B cell (primary cell): Measurements from ENCODE around the gene USE1. TPM values are rescaled to one million over a fixed set of nuclear protein-coding genes. Genes with fewer than 3 reads are reported as not detected.

Experiments
- ATAC-seq: fragments of 200-7000 bp; cut with Tn5 transposase; one replicate; pipeline ENCODE4 v1.10.0; 2021; ENCODE audit warnings: low read depth, mild to moderate bottlenecking, moderate number of reproducible peaks, moderate library complexity
- CTCF ChIA-PET: fragments of 350-600 bp; sonication (Branson Sonifier 250); formaldehyde crosslinking; loops from one replicate; lab custom pipeline; 2021; ENCODE audit warnings: antibody characterized with exemption, inconsistent platforms; lab: Charles Lee
- POLR2A ChIA-PET: fragments of 350-600 bp; sonication (Branson Sonifier 250); formaldehyde crosslinking; loops from one replicate; lab custom pipeline; 2021; ENCODE audit warnings: antibody characterized with exemption; lab: Charles Lee
- DNase-seq: peaks from one replicate; pipeline ENCODE4 v3.0.0; 2013
- H2AFZ ChIP-seq: 2 replicates; pipeline ENCODE4 v1.6.1; 2012; ENCODE audit warnings: mild to moderate bottlenecking, low read depth, low read length; ENCODE audit not compliant: insufficient read depth, poor library complexity, severe bottlenecking
- H3K27ac ChIP-seq, 2 donors: 1 replicate in 1 of 2; 2 replicates in 1 of 2; pipeline ENCODE4 v1.5.1; 2012 to 2013; ENCODE audit warnings: low read length in 2 of 2, mild to moderate bottlenecking in 2 of 2, moderate library complexity in 1 of 2
- H3K27me3 ChIP-seq, 4 experiments: fragments of 200-600 bp in 1 of 4; sonication (generic) in 1 of 4; replicated peaks in 1 of 4; 1 replicate in 2 of 4; 2 replicates in 2 of 4; pipeline versions ENCODE4 v1.6.1 to v1.7.0; 2013 to 2016; ENCODE audit warnings: low read length in 3 of 4, mild to moderate bottlenecking in 2 of 4, mixed read lengths in 1 of 4, moderate library complexity in 1 of 4; ENCODE audit not compliant: insufficient read depth in 4 of 4, control insufficient read depth in 3 of 4; ENCODE audit errors: control extremely low read depth in 1 of 4
- H3K36me3 ChIP-seq, 2 experiments: replicated peaks in 1 of 2; 1 replicate in 1 of 2; 2 replicates in 1 of 2; pipeline versions ENCODE4 v1.6.1 to v1.7.1; 2013; ENCODE audit warnings: low read length in 1 of 2; ENCODE audit not compliant: insufficient read depth in 2 of 2, control insufficient read depth in 1 of 2; ENCODE audit errors: control extremely low read depth in 1 of 2, extremely low read depth in 1 of 2
- H3K4me1 ChIP-seq, 2 donors: fragments of 200-600 bp in 1 of 2; sonication (generic) in 1 of 2; 1 replicate in 1 of 2; 2 replicates in 1 of 2; pipeline versions ENCODE4 v1.5.1 to v1.6.1; 2013 to 2017; ENCODE audit warnings: low read length in 2 of 2; ENCODE audit not compliant: control insufficient read depth in 2 of 2, insufficient read depth in 2 of 2
- H3K4me2 ChIP-seq: replicated peaks from 2 replicates; pipeline ENCODE3; 2012; ENCODE audit warnings: mild to moderate bottlenecking, low read depth, low read length; ENCODE audit not compliant: poor library complexity, severe bottlenecking
- H3K4me3 ChIP-seq, 5 experiments: fragments of 200-600 bp in 1 of 5; sonication (generic) in 1 of 5; 1 replicate in 3 of 5; 2 replicates in 2 of 5; pipeline versions ENCODE4 v1.5.1 to v1.7.0; 2011 to 2016; ENCODE audit warnings: low read length in 4 of 5, mild to moderate bottlenecking in 4 of 5, low read depth in 2 of 5, control low read depth in 1 of 5, moderate library complexity in 1 of 5; ENCODE audit not compliant: insufficient read depth in 1 of 5; ENCODE audit errors: control extremely low read depth in 1 of 5, extremely low read depth in 1 of 5
- H3K79me2 ChIP-seq: fragments of 200-600 bp; sonication (generic); one replicate; pipeline ENCODE4 v1.6.0; 2016; ENCODE audit warnings: low read length; ENCODE audit not compliant: control insufficient read depth, insufficient read depth
- H3K9ac ChIP-seq: fragments of 200-600 bp; sonication (generic); 2 replicates; pipeline ENCODE4 v1.6.1; 2017; ENCODE audit warnings: mild to moderate bottlenecking, low read length, moderate library complexity
- H3K9me3 ChIP-seq, 3 donors: one replicate each; pipeline versions ENCODE4 v1.6.1 to v1.7.1; 2013; ENCODE audit warnings: low read length in 2 of 3; ENCODE audit not compliant: control insufficient read depth in 2 of 3, insufficient read depth in 1 of 3; ENCODE audit errors: control extremely low read depth in 1 of 3
- H4K20me1 ChIP-seq: 2 replicates; pipeline ENCODE4 v1.6.0; 2012; ENCODE audit warnings: mild to moderate bottlenecking, low read length; ENCODE audit not compliant: insufficient read depth, control insufficient read depth, poor library complexity, severe bottlenecking
- H3K27ac Mint-ChIP-seq: one replicate; pipeline ENCODE4 v1.8.0; 2021; ENCODE audit warnings: mixed read lengths
- H3K27me3 Mint-ChIP-seq: one replicate; pipeline ENCODE4 v1.8.0; 2021; ENCODE audit warnings: mixed read lengths
- H3K4me1 Mint-ChIP-seq: one replicate; pipeline ENCODE4 v1.8.0; 2021; ENCODE audit warnings: mixed read lengths
- H3K4me3 Mint-ChIP-seq: one replicate; pipeline ENCODE4 v1.8.0; 2021; ENCODE audit warnings: mixed read lengths
- H3K9me3 Mint-ChIP-seq: one replicate; pipeline ENCODE4 v1.8.0; 2022; ENCODE audit warnings: mixed read lengths; ENCODE audit not compliant: insufficient read depth
- EZH2 ChIP-seq: IDR thresholded peaks from 2 replicates; pipeline ENCODE4 v1.6.1; 2012; ENCODE audit warnings: borderline replicate concordance, low read depth, mild to moderate bottlenecking, moderate library complexity, low read length; ENCODE audit not compliant: insufficient read depth, poor library complexity, severe bottlenecking
- WGBS: methylation state at CpG from one replicate; pipeline ENCODE4 v1.1.5; 2013; ENCODE audit warnings: missing lambda C conversion rate; ENCODE audit not compliant: insufficient coverage; 5-methylcytosine and 5-hydroxymethylcytosine counted together
- intact Hi-C: fragments of 100-400 bp; cut with micrococcal nuclease; formaldehyde crosslinking; loops from one replicate; pipeline ENCODE4 v1.10.0; 2022
- polyA plus RNA-seq: library from polyadenylated mRNA; depleted of rRNA; stranded (reverse); fragments of >200 nt; gene quantifications from 2 replicates; pipeline ENCODE4 v1.2.3, GENCODE V29; 2012
- total RNA-seq, 2 donors: library from RNA; stranded (reverse); fragments of 120-200 nt in 1 of 2; gene quantifications; 1 replicate in 1 of 2; 2 replicates in 1 of 2; pipeline versions ENCODE4 v1.2.3 to v1.2.4, GENCODE V29; 2013 to 2022
- TF ChIP-seq, protein P1 (sequence below): fragments of 200-600 bp; IDR thresholded peaks from one replicate; pipeline ENCODE4 v1.8.0; 2022; ENCODE audit warnings: antibody characterized with exemption, mild to moderate bottlenecking

USE1 gene
- total and polyA plus RNA-seq, 2 donors (not counting 1 experiment from before 2014, with no cell fraction given), result 48.3 to 49.5 TPM

DNA sequence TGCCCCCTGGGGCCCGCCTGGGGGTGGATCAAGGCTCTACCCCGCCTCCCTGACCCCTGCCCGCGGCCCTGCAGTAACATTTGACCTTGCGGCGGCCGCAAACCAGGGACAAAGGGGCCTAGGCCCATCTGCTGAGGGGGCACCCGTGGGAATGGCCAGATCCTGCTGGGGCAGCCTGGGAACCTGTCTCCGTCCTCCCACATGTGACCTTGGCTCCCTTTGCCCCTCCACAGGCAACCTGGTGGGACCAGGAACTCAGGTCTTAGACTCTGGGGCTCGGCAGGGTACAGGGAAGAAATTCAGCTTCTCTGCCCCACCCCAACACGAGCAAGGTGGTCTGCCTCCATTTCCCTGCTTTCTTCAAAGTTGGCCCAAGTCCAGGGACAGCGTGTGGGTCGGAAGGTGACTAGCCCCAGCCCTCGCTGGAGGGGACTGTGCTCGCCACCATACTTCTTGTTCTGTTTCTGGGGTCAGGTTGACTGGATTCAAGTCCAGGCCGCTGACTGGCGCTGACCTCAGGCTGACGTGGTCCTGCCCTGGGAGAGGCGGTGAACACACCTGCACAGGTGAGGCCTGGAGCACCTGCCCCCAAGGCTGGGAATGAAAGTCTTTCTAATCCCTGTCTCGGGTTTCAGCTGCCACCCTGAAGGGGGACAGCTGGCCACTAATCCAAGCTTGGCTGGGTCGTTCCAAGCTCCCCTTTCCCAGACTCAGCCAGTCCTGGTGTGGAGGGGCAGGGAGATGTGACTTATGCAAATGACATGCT, 33.0 kb downstream of the USE1 start:
- no peaks in the 10 kb centered on the region for H3K9me3 Mint-ChIP-seq
- 94% methylated on average over 19 of the region's 21 CpGs for WGBS
- TF ChIP-seq, protein P1, sequence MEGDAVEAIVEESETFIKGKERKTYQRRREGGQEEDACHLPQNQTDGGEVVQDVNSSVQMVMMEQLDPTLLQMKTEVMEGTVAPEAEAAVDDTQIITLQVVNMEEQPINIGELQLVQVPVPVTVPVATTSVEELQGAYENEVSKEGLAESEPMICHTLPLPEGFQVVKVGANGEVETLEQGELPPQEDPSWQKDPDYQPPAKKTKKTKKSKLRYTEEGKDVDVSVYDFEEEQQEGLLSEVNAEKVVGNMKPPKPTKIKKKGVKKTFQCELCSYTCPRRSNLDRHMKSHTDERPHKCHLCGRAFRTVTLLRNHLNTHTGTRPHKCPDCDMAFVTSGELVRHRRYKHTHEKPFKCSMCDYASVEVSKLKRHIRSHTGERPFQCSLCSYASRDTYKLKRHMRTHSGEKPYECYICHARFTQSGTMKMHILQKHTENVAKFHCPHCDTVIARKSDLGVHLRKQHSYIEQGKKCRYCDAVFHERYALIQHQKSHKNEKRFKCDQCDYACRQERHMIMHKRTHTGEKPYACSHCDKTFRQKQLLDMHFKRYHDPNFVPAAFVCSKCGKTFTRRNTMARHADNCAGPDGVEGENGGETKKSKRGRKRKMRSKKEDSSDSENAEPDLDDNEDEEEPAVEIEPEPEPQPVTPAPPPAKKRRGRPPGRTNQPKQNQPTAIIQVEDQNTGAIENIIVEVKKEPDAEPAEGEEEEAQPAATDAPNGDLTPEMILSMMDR, result no peak

DNA sequence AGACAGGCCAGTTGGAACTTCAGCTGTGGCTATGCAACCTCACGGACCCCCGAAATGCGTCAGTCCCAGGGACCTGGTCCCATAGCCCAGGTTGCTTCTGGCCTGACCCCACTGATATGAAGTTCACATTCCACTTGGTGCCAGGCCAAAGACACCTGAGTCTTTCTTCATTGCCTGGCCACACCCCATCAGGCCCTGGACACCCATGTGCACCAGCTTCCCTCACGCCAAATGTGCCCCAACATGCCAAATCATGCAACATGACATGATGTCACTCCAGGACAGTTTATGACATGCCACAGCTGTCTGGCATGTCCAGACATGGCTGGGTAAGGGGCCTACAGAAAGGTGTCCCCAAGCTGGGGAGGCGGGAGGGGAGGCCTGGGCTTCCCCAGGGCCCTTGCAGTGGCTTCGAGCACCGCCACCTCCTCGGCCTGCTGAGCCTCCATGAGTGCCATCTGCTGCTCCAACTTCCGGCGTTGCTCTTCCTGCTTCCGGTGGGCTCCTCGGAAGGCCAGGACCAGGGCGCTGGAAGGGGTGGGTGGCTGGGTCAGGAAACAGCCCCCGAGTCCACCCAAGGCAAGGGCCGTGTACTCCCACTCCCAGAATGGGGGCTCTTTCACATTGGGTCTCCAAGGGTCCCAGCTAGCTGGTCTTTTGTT, 34.9 kb downstream of the USE1 start:
- no peaks in the 10 kb centered on the region for H4K20me1 ChIP-seq
- ATAC-seq (no peak), DNase-seq (no peak)
- TF ChIP-seq EZH2, result no peak
- TF ChIP-seq, protein P1, result no peak
- H3K79me2 ChIP-seq, result no peaks in the 10 kb centered on the region
- ChIA-PET CTCF (interaction anchor here (0.8 to 2.0 kb wide), 3 partner anchors 10 to 15 kb away, joined by 3 to 7 read pairs (median 6); no protein-coding TSS in a partner anchor), POLR2A (no interaction called here)
- H3K27ac ChIP-seq, result no peak overlapping the region
- H3K9me3 ChIP-seq, result no peaks in the 10 kb centered on the region
- H3K4me3 ChIP-seq, result no peak overlapping the region
- H3K9ac ChIP-seq, result no peak overlapping the region
- WGBS, result 92% methylated on average over 15 of the region's 15 CpGs
- H3K36me3 ChIP-seq, result no peaks in the 10 kb centered on the region
- intact Hi-C loops, result no loop called here
- Mint-ChIP-seq H3K27ac (no peak overlapping the region), H3K27me3 (no peaks in the 10 kb centered on the region), H3K4me3 (no peak overlapping the region), H3K4me1 (peaks cover 8% of the 10 kb centered on the region), H3K9me3 (no peaks in the 10 kb centered on the region)
- no peak overlapping the region for H3K4me2 ChIP-seq
- peaks cover 5 to 10% of the 10 kb centered on the region in 2 donors for H3K4me1 ChIP-seq
- H3K27me3 ChIP-seq, result no peaks in the 10 kb centered on the region
- H2AFZ ChIP-seq, result no peak overlapping the region

More for the DNA sequence above, 33.0 kb downstream of the USE1 start:
- Histone ChIP-seq H3K9me3 (no peaks in the 10 kb centered on the region), H4K20me1 (no peaks in the 10 kb centered on the region), H3K79me2 (no peaks in the 10 kb centered on the region), H3K27ac (no peak overlapping the region), H3K9ac (no peak overlapping the region), H3K4me2 (no peak overlapping the region), H3K36me3 (no peaks in the 10 kb centered on the region), H3K4me1 (peaks cover 5 to 21% of the 10 kb centered on the region in 2 donors), H3K4me3 (no peak overlapping the region), H2AFZ (no peak overlapping the region), H3K27me3 (no peaks in the 10 kb centered on the region)
- intact Hi-C loops, result no loop called here
- H3K4me3 Mint-ChIP-seq, result no peak overlapping the region
- no peak for DNase-seq
- peaks cover 18% of the 10 kb centered on the region for H3K4me1 Mint-ChIP-seq
- ChIA-PET CTCF (interaction anchor here (0.6 to 2.0 kb wide), 5 partner anchors 10 to 35 kb away, joined by 3 to 7 read pairs (median 4); no protein-coding TSS in a partner anchor), POLR2A (no interaction called here)
- H3K27me3 Mint-ChIP-seq, result no peaks in the 10 kb centered on the region
- no peak for ATAC-seq
- H3K27ac Mint-ChIP-seq, result no peak overlapping the region
